Measurements from ENCODE around the gene NOP14. TPM values are rescaled to one million over a fixed set of nuclear protein-coding genes. Genes with fewer than 3 reads are reported as not detected.

NOP14 gene
- total RNA-seq, 1 donor from 2014 or later: 17.2 TPM

DNA sequence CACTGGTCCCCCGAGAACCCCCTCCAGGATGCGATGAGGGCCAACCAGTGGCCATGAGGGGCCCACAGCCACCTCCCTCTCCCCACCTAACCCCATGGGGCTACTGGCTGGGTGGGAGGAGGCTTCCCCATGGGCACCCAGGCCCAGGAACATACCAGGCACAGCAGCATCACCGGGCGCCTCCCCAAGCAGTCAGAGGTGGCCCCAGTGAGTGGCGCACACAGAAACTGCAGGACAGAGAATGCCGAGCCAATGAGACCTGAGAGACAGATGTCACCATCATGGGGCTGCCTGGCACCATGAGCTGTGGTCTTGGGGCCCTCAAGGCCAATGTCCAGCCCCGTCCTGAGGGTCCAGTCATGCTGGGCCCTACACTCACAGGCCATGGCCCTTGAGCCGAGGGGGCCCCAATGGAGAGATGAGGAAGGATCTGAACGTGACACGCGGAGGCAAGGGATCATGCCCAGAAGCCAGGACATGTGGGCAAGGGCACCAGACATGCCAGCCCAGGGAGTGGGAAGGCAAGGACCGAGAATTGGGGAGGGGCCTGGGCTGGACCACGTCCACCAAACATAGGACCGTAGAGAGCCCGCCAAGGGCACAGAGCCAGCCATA, 30.1 kb downstream of the NOP14 start:
- DNase-seq: no peak
- peaks cover 18% of the 10 kb centered on the region for H3K9me3 Mint-ChIP-seq (ENCODE audit: unreplicated experiment)
- peaks cover 14% of the 10 kb centered on the region for H3K4me1 Mint-ChIP-seq (ENCODE audit: low read depth, unreplicated experiment)
- H3K36me3 Mint-ChIP-seq (ENCODE audit: unreplicated experiment): no peaks in the 10 kb centered on the region
- peak overlapping the region; percentile 89 for H3K4me3 Mint-ChIP-seq (ENCODE audit: unreplicated experiment)
- H3K27me3 Mint-ChIP-seq (ENCODE audit: unreplicated experiment): peaks cover 6% of the 10 kb centered on the region
- peak overlapping the region; percentile 64 for H3K27ac Mint-ChIP-seq (ENCODE audit: unreplicated experiment)
- TF ChIP-seq, protein P1, sequence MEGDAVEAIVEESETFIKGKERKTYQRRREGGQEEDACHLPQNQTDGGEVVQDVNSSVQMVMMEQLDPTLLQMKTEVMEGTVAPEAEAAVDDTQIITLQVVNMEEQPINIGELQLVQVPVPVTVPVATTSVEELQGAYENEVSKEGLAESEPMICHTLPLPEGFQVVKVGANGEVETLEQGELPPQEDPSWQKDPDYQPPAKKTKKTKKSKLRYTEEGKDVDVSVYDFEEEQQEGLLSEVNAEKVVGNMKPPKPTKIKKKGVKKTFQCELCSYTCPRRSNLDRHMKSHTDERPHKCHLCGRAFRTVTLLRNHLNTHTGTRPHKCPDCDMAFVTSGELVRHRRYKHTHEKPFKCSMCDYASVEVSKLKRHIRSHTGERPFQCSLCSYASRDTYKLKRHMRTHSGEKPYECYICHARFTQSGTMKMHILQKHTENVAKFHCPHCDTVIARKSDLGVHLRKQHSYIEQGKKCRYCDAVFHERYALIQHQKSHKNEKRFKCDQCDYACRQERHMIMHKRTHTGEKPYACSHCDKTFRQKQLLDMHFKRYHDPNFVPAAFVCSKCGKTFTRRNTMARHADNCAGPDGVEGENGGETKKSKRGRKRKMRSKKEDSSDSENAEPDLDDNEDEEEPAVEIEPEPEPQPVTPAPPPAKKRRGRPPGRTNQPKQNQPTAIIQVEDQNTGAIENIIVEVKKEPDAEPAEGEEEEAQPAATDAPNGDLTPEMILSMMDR (IDR thresholded peaks at IDR 0.05; ENCODE audit: partially characterized antibody, unreplicated experiment): no peak

DNA sequence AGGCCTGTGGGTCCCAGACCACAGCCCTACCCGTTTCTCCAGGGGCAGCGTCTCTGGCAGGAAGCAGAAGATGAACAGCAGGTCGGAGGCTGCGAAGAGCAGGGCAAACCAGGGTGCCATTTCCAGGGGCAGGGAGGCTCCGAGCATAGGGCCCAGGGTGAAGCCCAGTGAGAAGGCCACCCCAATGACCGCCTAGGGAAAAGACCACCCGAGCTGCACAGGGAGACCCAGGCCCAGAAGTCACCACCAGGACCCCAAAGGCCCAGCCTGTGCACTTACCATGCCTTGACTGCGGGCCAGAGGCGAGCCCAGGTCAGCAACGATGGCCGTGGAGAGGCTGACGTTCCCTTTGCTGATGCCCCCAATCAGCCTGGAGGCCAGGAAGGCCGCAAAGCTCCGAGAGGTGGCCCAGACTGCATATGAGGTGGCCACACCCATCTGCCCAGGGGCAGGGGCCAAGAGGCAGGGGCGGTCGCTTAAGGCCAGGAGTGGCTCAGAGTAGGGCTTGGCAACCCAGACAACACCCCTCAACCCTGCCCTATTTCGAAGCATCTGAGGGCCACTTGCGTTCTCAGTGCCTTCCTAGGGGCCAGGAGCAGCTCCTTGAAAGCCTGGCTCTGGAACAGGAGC, 30.8 kb downstream of the NOP14 start:
- Mint-ChIP-seq H3K4me3 (ENCODE audit: unreplicated experiment) (peak overlapping the region; percentile 30), H3K27me3 (ENCODE audit: unreplicated experiment) (peaks cover 8% of the 10 kb centered on the region), H3K9me3 (ENCODE audit: unreplicated experiment) (peaks cover 18% of the 10 kb centered on the region), H3K27ac (ENCODE audit: unreplicated experiment) (no peak overlapping the region), H3K36me3 (ENCODE audit: unreplicated experiment) (no peaks in the 10 kb centered on the region), H3K4me1 (ENCODE audit: low read depth, unreplicated experiment) (peaks cover 13% of the 10 kb centered on the region)
- TF ChIP-seq, protein P1 (IDR thresholded peaks at IDR 0.05; ENCODE audit: partially characterized antibody, unreplicated experiment): no peak
- no peak for DNase-seq

DNA sequence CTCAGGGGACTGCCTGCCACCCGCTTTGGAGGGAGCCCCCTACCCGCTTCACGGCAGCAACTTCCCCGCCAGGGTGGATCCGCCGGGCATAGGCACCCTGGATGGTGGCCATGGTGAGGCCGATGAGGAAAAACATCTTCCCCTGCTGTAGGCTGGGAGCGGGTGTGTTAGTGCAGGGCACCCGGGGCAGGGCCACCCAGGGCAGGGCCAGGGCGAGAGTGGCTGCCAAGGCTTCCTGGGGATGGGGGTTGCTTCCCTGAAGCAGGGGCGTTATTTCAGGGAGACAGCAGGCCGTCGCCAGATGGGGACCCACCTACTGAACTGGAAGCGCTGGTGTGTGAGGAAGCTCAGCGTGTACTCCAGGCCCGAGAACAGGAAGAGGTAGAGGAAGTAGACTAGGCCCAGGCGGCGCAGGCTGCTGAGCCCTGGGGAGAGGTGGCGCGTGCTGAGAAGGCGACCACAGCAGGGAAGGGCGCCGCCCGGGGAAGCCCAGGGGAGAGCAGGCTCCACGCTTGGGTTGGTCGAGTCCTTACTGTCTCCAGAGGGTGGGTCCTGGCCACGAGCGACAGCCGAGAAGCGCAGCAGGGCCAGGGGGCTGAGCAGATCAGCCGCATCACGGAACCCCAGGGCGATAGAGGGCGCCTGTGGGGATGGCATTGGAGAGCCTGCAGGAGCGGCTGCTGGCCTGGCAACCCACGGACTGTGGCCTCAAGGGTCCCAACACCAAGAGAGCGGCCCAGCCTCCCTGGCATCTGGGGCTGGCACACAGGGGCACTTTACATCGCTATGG, 31.5 kb downstream of the NOP14 start:
- Mint-ChIP-seq H3K27me3 (ENCODE audit: unreplicated experiment) (peaks cover 8% of the 10 kb centered on the region), H3K4me1 (ENCODE audit: low read depth, unreplicated experiment) (peaks cover 9% of the 10 kb centered on the region), H3K36me3 (ENCODE audit: unreplicated experiment) (no peaks in the 10 kb centered on the region), H3K9me3 (ENCODE audit: unreplicated experiment) (peaks cover 18% of the 10 kb centered on the region), H3K4me3 (ENCODE audit: unreplicated experiment) (peak overlapping the region; percentile 30), H3K27ac (ENCODE audit: unreplicated experiment) (peak overlapping the region; percentile 55)
- DNase-seq: no peak
- TF ChIP-seq, protein P1 (IDR thresholded peaks at IDR 0.05; ENCODE audit: partially characterized antibody, unreplicated experiment): no peak

DNA sequence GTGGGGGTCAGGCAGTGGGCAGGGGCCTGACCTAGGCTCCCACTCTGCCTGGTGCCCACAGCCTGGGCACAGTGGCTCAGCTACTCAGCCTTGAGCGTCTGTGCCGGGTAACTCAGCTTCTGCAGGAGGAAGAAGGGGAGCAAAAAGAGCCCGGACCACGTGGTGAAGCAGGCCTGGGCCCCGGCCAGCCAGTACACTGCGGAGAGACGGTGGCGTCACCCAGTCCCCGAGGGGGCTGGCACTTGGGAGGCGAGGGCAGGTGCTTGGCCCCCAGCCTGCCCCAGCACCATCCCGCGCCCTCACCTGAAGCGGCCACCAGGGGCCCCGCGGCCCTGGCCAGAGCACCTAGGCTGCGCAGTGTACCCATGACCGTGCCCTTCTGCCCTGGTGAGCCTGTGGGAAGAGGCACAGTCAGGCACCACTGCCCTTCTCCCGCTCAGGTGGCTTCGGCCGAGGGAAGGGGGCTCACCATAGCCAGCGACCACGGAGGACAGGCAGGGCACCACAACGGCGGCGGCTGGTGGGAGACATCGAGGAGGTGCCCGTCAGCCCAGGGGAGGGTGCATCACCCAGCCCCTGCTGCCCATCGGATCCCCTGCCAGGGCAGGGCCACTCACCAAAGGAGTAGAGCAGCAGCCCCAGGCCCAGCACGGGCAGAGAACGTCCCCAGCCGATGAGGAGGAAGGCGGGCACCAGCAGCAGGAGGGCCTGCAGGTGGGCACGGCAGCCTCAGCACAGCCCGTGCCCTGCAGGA, 32.3 kb downstream of the NOP14 start:
- H3K27ac Mint-ChIP-seq (ENCODE audit: unreplicated experiment): no peak overlapping the region
- no peak for DNase-seq
- H3K27me3 Mint-ChIP-seq (ENCODE audit: unreplicated experiment): peaks cover 6% of the 10 kb centered on the region
- H3K9me3 Mint-ChIP-seq (ENCODE audit: unreplicated experiment): peaks cover 16% of the 10 kb centered on the region
- TF ChIP-seq, protein P1 (IDR thresholded peaks at IDR 0.05; ENCODE audit: partially characterized antibody, unreplicated experiment): no peak
- H3K4me1 Mint-ChIP-seq (ENCODE audit: low read depth, unreplicated experiment): peaks cover 4% of the 10 kb centered on the region
- H3K4me3 Mint-ChIP-seq (ENCODE audit: unreplicated experiment): no peak overlapping the region
- H3K36me3 Mint-ChIP-seq (ENCODE audit: unreplicated experiment): no peaks in the 10 kb centered on the region
